Muscle of leg (tissue), 11 donors: ENCODE measurements around the gene CCNQ. TPM values are rescaled to one million over a fixed set of nuclear protein-coding genes. Genes with fewer than 3 reads are reported as not detected.

Experiments
- DNase-seq: peaks from one replicate; pipeline ENCODE4 v3.0.0; 2013
- H3K27ac ChIP-seq: one replicate; pipeline ENCODE4 v1.5.1; 2013; ENCODE audit warnings: mild to moderate bottlenecking, low read length, control low read depth
- H3K27me3 ChIP-seq: one replicate; pipeline ENCODE4 v1.6.1; 2013; ENCODE audit warnings: low read length; ENCODE audit not compliant: control insufficient read depth, insufficient read depth
- H3K36me3 ChIP-seq: one replicate; pipeline ENCODE4 v1.6.1; 2013; ENCODE audit warnings: low read length; ENCODE audit not compliant: control insufficient read depth, insufficient read depth
- H3K4me1 ChIP-seq: one replicate; pipeline ENCODE4 v1.6.1; 2013; ENCODE audit warnings: low read length; ENCODE audit not compliant: control insufficient read depth, insufficient read depth
- H3K4me3 ChIP-seq: one replicate; pipeline ENCODE4 v1.5.1; 2013; ENCODE audit warnings: low read length, control low read depth
- H3K9me3 ChIP-seq: replicated peaks from 2 replicates; pipeline ENCODE4 v1.6.1; 2013; ENCODE audit warnings: low read depth, low read length; ENCODE audit not compliant: control insufficient read depth
- WGBS: methylation state at CpG from one replicate; pipeline ENCODE4 v1.1.5; 2013; ENCODE audit warnings: missing lambda C conversion rate; ENCODE audit not compliant: insufficient coverage; 5-methylcytosine and 5-hydroxymethylcytosine counted together
- polyA plus RNA-seq, 8 donors: library from polyadenylated mRNA; unstranded; fragments of 120-200 nt; gene quantifications; one replicate each; pipeline versions ENCODE4 v1.2.1 to v1.2.3, GENCODE V29; 2013; ENCODE audit warnings: inconsistent platforms in 1 of 8, low replicate concordance in 1 of 8; ENCODE audit not compliant: insufficient read length in 8 of 8, insufficient read depth in 1 of 8
- total RNA-seq: library from RNA; stranded (reverse); fragments of 120-200 nt; gene quantifications from one replicate; pipeline ENCODE4 v1.2.4, GENCODE V29; 2013

CCNQ gene
- total and polyA plus RNA-seq, 9 donors: 11.7 to 15.9 (median 13.3) TPM

DNA sequence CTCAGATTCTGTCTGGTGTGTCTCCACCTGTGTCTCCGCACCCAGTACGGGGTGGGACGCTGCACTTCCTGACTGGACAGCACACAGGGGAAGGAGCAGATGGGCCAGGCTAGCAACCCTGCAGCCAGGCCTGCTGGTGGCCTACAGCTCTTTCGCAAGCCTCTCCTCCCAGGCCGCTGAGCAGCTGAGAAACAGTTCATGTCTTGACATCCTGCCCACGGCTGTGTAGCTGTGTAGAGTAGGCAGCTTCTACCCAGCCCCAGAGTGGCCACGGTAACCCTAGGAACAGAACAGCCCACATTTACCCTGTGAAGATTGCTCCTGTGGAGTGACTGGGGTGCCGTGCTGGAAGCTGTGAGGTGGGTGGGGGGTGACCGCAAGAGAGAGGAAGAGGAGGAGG lies 38.9 kb downstream of the CCNQ start:
- WGBS: 75% methylated on average over 3 of the region's 9 CpGs
- Histone ChIP-seq H3K4me3 (no peak overlapping the region), H3K27me3 (peaks cover 14% of the 10 kb centered on the region), H3K27ac (no peak overlapping the region), H3K36me3 (no peaks in the 10 kb centered on the region), H3K4me1 (peaks cover 2% of the 10 kb centered on the region), H3K9me3 (no peaks in the 10 kb centered on the region)
- DNase-seq: peak; percentile 34

DNA sequence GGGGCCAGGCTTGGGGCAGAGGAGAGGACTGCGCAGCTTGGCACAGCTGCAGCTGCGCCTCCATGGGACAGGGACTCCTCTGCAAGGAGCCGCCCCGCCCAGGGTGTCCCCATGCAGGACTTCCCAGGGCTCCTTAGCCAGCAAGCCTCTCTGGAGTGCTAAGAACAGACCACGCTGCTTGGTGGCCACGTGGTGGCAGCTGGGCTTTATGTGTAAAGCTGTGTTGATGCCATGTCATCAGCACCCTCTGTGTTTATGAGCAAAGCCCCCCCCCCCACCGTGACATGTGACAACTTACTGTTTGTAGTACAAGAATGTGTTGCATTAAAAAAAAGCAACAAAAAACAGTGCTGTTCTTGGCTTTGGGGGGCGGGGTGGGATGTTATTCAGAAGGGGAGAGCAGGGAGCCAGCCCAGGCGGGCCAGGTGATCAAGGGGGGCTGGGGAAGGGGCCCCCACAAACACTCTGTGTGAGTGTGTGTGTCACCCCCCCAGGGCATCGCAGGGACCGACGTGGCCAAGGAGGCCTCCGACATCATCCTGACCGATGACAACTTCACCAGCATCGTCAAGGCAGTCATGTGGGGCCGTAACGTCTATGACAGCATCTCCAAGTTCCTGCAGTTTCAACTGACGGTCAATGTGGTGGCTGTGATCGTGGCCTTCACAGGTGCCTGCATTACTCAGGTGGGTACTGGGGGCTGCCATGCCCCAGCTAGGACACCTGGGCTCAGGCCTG lies 41.2 kb downstream of the CCNQ start:
- H3K27me3 ChIP-seq: peaks cover 15% of the 10 kb centered on the region
- H3K36me3 ChIP-seq: no peaks in the 10 kb centered on the region

DNA sequence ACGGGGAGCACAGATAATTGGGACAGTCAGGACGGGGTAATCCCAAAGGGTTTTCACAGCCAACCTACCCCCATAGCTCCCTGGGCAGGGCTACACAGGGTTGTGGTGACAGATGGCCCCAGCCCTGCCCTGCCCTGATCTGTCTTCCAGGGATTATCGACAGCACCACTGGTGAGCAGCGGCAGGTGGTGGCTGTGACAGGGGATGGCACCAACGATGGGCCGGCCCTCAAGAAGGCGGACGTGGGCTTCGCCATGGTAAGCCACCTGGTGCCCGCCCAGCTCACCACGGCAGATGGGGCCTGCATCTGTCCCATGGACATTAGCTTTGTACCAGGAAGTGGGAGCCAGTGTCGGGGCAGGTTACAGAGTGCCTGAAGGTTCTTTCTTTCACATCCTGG lies 42.2 kb downstream of the CCNQ start:
- 87% methylated on average over 11 of the region's 12 CpGs for WGBS
- H3K4me1 ChIP-seq: peaks cover 4% of the 10 kb centered on the region
- H3K36me3 ChIP-seq: no peaks in the 10 kb centered on the region
- no peaks in the 10 kb centered on the region for H3K9me3 ChIP-seq
- no peak overlapping the region for H3K27ac ChIP-seq
- no peak overlapping the region for H3K4me3 ChIP-seq
- no peak for DNase-seq
- H3K27me3 ChIP-seq: peaks cover 15% of the 10 kb centered on the region

More for the DNA sequence above, 41.2 kb downstream of the CCNQ start:
- Histone ChIP-seq H3K4me3 (no peak overlapping the region), H3K4me1 (peaks cover 4% of the 10 kb centered on the region), H3K9me3 (no peaks in the 10 kb centered on the region), H3K27ac (no peak overlapping the region)
- DNase-seq: no peak
- 81% methylated on average over 16 of the region's 19 CpGs for WGBS

DNA sequence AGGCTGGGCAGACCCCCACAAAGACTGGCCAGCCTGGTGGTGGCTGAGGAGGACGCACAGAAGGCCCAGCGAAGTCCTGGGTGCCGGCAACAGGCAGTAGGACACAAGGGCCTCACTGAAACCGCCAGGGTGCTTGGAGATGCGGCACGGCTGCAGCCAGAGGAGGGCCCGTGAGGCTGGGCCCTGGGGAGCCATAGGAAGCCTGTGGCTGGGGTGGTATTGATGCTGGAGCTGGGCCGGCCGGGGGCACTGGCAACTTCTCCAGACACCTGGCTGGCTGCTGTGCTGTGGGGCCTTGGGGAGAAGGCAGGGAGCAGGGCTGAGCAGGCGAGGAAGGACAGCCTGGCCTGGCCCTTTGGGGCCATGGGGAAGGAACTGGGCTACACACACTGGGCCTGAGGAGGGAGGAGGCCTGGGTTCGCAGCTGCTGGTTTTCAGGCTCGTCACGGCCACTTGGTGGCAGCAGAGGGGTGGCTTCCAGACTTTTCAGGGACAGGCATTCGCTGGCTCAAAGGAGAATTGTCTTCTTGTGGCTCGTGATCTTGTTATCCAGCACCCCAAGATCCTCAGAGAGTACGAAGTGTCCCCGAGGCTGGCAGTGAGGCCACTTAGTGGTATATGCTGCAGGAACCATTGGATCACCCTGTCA lies 44.3 kb downstream of the CCNQ start:
- Histone ChIP-seq H3K36me3 (no peaks in the 10 kb centered on the region), H3K4me1 (peaks cover 4% of the 10 kb centered on the region), H3K9me3 (no peaks in the 10 kb centered on the region), H3K27ac (no peak overlapping the region), H3K4me3 (no peak overlapping the region), H3K27me3 (peaks cover 10% of the 10 kb centered on the region)
- peak; percentile 68 for DNase-seq
- WGBS: 49% methylated on average over 16 of the region's 17 CpGs

DNA sequence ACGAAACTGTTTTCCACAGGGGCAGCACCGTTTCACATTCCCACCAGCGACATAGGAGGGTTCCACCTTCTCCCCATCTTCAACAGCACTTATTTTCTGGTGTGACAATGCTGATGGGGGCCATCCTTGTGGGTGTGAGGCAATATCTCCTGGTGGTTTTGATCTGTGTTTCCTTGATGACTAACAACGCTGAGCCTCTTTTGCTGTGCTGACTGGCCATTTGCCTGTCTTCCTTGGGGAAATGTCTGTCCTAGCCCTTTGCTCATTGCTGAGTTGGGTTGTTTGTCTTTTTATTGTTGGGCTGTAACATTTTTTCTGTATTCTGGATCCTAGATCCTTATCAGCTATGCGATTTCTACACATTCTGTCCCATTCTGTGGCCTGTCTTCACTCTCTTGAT lies 47.8 kb downstream of the CCNQ start:
- peaks cover 4% of the 10 kb centered on the region for H3K4me1 ChIP-seq
- no peak overlapping the region for H3K27ac ChIP-seq
- no peak overlapping the region for H3K4me3 ChIP-seq
- no peaks in the 10 kb centered on the region for H3K36me3 ChIP-seq
- H3K27me3 ChIP-seq: peaks cover 9% of the 10 kb centered on the region
- no peaks in the 10 kb centered on the region for H3K9me3 ChIP-seq
- WGBS: 50% methylated on average over 1 of the region's 5 CpGs
- no peak for DNase-seq

DNA sequence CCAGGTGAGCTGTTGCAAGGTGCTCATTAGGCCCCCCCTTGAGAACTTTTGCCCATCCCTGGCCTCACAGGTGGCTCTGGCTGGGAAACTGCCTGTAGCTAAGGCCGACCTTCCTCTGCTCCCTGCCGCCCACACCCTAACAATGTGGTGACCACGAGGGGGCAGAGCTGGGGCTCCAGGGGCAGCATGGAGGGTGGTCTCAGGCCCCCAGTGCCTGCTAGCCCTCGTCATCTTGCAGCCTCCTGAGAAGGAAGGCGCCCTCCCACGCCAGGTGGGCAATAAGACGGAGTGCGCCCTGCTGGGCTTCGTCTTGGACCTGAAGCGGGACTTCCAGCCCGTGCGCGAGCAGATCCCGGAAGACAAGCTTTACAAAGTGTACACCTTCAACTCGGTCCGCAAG lies 49.1 kb downstream of the CCNQ start:
- DNase-seq: no peak
- Histone ChIP-seq H3K36me3 (no peaks in the 10 kb centered on the region), H3K27me3 (peaks cover 5% of the 10 kb centered on the region), H3K4me1 (peaks cover under 1% of the 10 kb centered on the region), H3K27ac (no peak overlapping the region), H3K4me3 (no peak overlapping the region), H3K9me3 (no peaks in the 10 kb centered on the region)
- WGBS: 66% methylated on average over 16 of the region's 16 CpGs

DNA sequence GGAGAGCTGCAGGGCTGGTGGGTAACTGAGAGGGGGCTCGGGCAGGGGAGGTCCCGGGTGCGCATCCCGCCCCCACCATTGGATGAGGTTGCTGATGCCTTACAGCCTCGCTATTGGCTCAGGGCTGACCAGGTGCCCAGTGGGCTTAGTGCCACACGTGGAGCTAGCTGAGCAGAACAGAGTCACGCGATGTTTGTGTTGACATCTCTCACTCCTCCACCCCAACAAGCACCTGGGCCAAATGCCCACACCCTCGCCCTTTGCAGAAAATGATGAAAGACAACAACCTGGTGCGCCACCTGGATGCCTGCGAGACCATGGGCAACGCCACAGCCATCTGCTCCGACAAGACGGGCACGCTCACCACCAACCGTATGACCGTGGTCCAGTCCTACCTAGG lies 49.7 kb downstream of the CCNQ start:
- 89% methylated on average over 16 of the region's 17 CpGs for WGBS
- H3K27me3 ChIP-seq: peaks cover 5% of the 10 kb centered on the region
- no peaks in the 10 kb centered on the region for H3K9me3 ChIP-seq
- no peaks in the 10 kb centered on the region for H3K4me1 ChIP-seq
- H3K36me3 ChIP-seq: no peaks in the 10 kb centered on the region
- H3K4me3 ChIP-seq: no peak overlapping the region
- no peak for DNase-seq
- no peak overlapping the region for H3K27ac ChIP-seq

DNA sequence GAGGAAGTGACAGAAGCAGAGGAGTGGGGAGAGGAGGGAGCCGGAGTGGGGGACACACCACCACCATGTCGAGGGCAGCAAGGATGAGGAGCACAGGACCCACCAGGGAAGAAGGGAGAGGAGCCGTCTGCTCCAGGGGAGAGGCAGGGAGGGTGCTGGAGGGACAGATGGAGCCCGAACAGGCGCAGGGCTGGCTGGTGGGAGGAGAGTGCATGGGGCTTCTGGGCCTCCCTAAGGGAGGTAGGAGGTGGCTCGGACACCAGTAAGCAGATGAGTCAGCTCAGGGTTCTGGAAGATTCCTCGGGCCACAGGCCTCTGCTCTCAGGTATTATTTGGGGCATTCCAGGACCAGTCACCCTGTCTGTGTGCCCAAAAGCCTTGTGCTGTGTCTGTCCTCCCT lies 51.7 kb downstream of the CCNQ start:
- peaks cover 5% of the 10 kb centered on the region for H3K27me3 ChIP-seq
- no peak overlapping the region for H3K4me3 ChIP-seq
- DNase-seq: no peak
- WGBS: 61% methylated on average over 7 of the region's 7 CpGs
- no peaks in the 10 kb centered on the region for H3K4me1 ChIP-seq
- H3K9me3 ChIP-seq: peaks cover 2% of the 10 kb centered on the region
- no peak overlapping the region for H3K27ac ChIP-seq
- no peaks in the 10 kb centered on the region for H3K36me3 ChIP-seq

DNA sequence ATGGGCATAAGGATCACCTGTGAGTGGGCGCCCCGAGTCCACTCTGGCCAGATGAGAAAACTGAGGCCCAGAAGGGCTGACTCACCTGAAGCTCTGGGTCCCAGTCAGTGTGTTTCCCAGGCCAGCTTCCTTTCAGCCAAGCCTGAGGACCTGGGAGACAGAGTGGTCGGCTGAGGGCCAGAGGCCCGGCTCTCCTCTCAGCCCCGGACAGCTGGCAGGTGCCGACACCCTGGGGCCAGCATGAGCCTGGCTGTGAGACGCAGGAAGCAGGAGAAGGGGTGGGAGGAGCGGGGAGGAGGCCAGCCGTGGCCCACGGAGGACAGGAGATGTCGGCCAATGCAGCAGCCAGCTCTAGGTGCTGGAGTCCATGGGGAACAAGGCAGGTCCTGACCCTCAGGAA lies 52.6 kb downstream of the CCNQ start:
- 66% methylated on average over 11 of the region's 11 CpGs for whole genome bisulfite sequencing
- H3K9me3 ChIP-seq: peaks cover 2% of the 10 kb centered on the region
- H3K36me3 ChIP-seq: no peaks in the 10 kb centered on the region
- no peaks in the 10 kb centered on the region for H3K4me1 ChIP-seq
- DNase-seq: no peak
- no peak overlapping the region for H3K4me3 ChIP-seq
- no peak overlapping the region for H3K27ac ChIP-seq
- peaks cover 5% of the 10 kb centered on the region for H3K27me3 ChIP-seq

DNA sequence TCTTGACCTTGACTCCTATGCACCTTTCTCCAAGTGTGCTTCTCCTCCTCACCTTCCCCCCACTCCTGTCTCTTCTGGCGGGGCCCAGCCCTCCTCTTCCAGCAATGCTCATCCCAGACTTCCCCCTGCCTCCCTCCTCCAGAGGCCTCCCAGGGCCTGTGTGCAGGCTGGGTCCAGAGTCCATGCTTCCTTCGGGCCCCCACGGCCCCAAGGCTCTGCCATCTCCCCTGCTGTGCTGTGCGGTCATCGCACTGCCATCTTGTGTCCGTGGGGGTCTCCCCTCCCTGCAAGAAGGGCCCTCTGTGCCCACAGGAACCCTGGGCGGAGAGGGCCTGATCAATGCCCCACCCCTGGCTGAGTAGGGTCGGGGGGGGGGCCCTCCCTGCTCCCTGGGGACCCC lies 54.2 kb downstream of the CCNQ start:
- 63% methylated on average over 6 of the region's 8 CpGs for WGBS

More for the DNA sequence above, 54.2 kb downstream of the CCNQ start:
- H3K4me3 ChIP-seq: no peak overlapping the region
- no peak overlapping the region for H3K27ac ChIP-seq
- H3K9me3 ChIP-seq: peaks cover 2% of the 10 kb centered on the region
- H3K4me1 ChIP-seq: peaks cover 7% of the 10 kb centered on the region
- H3K36me3 ChIP-seq: no peaks in the 10 kb centered on the region
- no peak for DNase-seq
- H3K27me3 ChIP-seq: peaks cover 7% of the 10 kb centered on the region
